DOHH2 (cell line): ENCODE results near the gene TSPAN32.
A peak's percentile ranks its signal among the peaks of the same experiment; 100 is the strongest.

Source experiments
- H3F3A ChIP-seq: fragments of 200-600 bp; sonication (generic), shearing (Covaris generic); 2 replicates; pipeline ENCODE4 v1.6.0; 2016; ENCODE audit warnings: antibody characterized with exemption, mild to moderate bottlenecking; ENCODE audit not compliant: control insufficient read depth, insufficient read depth
- H3K27ac ChIP-seq: fragments of 200-600 bp; sonication (generic); 2 replicates; pipeline ENCODE4 v1.5.1; 2014; ENCODE audit warnings: low read depth, mild to moderate bottlenecking, low read length, moderate library complexity
- H3K27me3 ChIP-seq: fragments of 200-600 bp; sonication (generic); 2 replicates; pipeline ENCODE4 v1.6.1; 2014; ENCODE audit warnings: mild to moderate bottlenecking, low read length, mixed read lengths; ENCODE audit not compliant: control insufficient read depth
- H3K36me3 ChIP-seq: fragments of 200-600 bp; sonication (generic); 2 replicates; pipeline ENCODE4 v1.6.1; 2014; ENCODE audit warnings: mild to moderate bottlenecking, low read length, moderate library complexity, mixed read lengths; ENCODE audit not compliant: control insufficient read depth
- H3K4me1 ChIP-seq: fragments of 200-600 bp; sonication (generic); 2 replicates; pipeline ENCODE4 v1.6.1; 2014; ENCODE audit warnings: mild to moderate bottlenecking, low read length, mixed read lengths; ENCODE audit not compliant: control insufficient read depth
- H3K4me2 ChIP-seq: fragments of 200-600 bp; sonication (generic); 2 replicates; pipeline ENCODE4 v1.6.0; 2014; ENCODE audit warnings: mild to moderate bottlenecking, low read length, moderate library complexity
- H3K4me3 ChIP-seq: fragments of 200-600 bp; sonication (generic); 2 replicates; pipeline ENCODE4 v1.5.1; 2014; ENCODE audit warnings: mild to moderate bottlenecking, low read length, mixed read lengths
- H3K79me2 ChIP-seq: fragments of 200-600 bp; sonication (generic); 2 replicates; pipeline ENCODE4 v1.6.1; 2014; ENCODE audit warnings: mild to moderate bottlenecking, low read length, mixed read lengths; ENCODE audit not compliant: control insufficient read depth
- H3K9me2 ChIP-seq: fragments of 200-600 bp; sonication (generic); replicated peaks from 2 replicates; pipeline ENCODE4 v1.6.1; 2014; ENCODE audit warnings: mild to moderate bottlenecking, low read length, mixed read lengths; ENCODE audit not compliant: control insufficient read depth
- H3K9me3 ChIP-seq: fragments of 200-600 bp; sonication (generic); 2 replicates; pipeline ENCODE4 v1.6.1; 2014; ENCODE audit warnings: antibody characterized with exemption, low read length, mixed read lengths; ENCODE audit not compliant: control insufficient read depth, insufficient read depth
- H4K20me1 ChIP-seq: fragments of 200-600 bp; sonication (generic); 2 replicates; pipeline ENCODE4 v1.6.0; 2014; ENCODE audit warnings: low read depth, mild to moderate bottlenecking, antibody characterized with exemption, low read length, moderate library complexity; ENCODE audit not compliant: control insufficient read depth, insufficient read depth
- CTCF ChIP-seq: fragments of 200-600 bp; sonication (generic); IDR thresholded peaks from one replicate; pipeline ENCODE4 v1.5.1; 2014; ENCODE audit warnings: antibody characterized with exemption, mild to moderate bottlenecking, low read depth, low read length; ENCODE audit not compliant: poor library complexity, severe bottlenecking
- EZH2phosphoT487 ChIP-seq: fragments of 200-600 bp; sonication (generic); IDR thresholded peaks from 2 replicates; pipeline ENCODE4 v1.6.1; 2017; ENCODE audit warnings: borderline replicate concordance, mild to moderate bottlenecking, antibody characterized with exemption, low read length, moderate library complexity, mixed read lengths

Gene TSPAN32

DNA sequence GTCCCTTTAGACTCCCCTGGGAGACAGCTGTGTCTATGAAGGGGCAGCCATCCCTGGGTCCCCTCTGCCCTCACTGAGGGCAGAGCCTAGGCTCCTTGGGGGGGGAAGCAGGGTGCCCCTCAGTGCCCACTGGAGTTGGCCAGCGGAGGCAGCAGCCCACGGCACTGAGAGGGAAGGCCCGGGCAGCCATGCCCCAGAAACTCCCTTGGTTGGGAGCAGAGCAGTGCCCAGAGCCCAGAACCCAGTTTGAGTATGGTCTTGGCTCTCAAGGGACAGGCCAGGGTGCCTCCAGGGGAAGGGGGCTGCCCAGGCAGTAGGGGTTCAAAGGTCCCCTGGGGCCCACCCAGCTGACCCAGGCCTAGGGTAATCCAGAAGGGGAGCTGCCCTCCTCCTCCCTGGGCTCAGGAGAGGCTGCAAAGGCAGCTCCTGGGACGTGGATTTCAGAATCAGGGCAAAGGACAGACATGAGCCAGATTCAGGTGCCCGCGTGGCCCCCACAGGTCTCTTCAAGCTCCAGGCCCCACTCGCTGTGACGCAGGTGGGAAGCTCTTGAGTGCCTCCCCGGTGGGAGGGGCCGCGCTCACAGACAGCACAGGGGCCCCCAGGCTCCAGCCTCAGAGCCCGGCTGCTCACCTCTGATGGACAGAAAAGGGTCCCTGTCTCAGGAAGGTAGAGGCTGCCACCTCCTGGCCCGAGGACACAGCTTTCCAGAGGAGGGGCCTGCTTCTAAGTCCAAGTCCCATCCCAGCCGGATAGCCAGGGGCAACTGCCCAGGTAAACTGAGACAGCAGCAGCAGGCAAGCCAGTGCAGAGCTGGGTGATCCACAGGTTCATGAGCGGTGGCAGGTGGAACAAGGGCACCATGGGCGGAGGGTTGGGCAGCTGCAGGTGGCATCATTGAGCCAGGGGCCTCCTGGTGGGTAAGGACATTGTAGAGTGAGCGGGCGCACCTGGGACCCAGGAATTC lies 2.7 kb upstream of the TSPAN32 start:
- TF ChIP-seq EZH2phosphoT487 (no peak), CTCF (peak; percentile 37)
- no peaks in the 10 kb centered on the region for H4K20me1 ChIP-seq
- no peaks in the 10 kb centered on the region for H3F3A ChIP-seq
- H3K9me2 ChIP-seq: no peaks in the 10 kb centered on the region
- no peaks in the 10 kb centered on the region for H3K36me3 ChIP-seq
- no peaks in the 10 kb centered on the region for H3K79me2 ChIP-seq
- H3K9me3 ChIP-seq: no peaks in the 10 kb centered on the region
- peaks cover 26% of the 10 kb centered on the region for H3K4me1 ChIP-seq
- H3K4me2 ChIP-seq: no peak overlapping the region
- H3K27ac ChIP-seq: no peak overlapping the region
- no peak overlapping the region for H3K4me3 ChIP-seq
- no peaks in the 10 kb centered on the region for H3K27me3 ChIP-seq

- H3K27ac ChIP-seq: no peak overlapping the region
- H3K4me2 ChIP-seq: no peak overlapping the region
- no peaks in the 10 kb centered on the region for H3K36me3 ChIP-seq
- no peak overlapping the region for H3K4me3 ChIP-seq
- no peaks in the 10 kb centered on the region for H3K9me2 ChIP-seq
- H3F3A ChIP-seq: no peaks in the 10 kb centered on the region
- H3K27me3 ChIP-seq: no peaks in the 10 kb centered on the region
- no peaks in the 10 kb centered on the region for H4K20me1 ChIP-seq
- no peaks in the 10 kb centered on the region for H3K79me2 ChIP-seq
- no peak for TF ChIP-seq CTCF
- TF ChIP-seq EZH2phosphoT487: no peak
- no peaks in the 10 kb centered on the region for H3K9me3 ChIP-seq
- peaks cover 26% of the 10 kb centered on the region for H3K4me1 ChIP-seq
These were observed 2.0 kb upstream of the TSPAN32 start for GRCh38 chr11:2299773-2300172.

DNA sequence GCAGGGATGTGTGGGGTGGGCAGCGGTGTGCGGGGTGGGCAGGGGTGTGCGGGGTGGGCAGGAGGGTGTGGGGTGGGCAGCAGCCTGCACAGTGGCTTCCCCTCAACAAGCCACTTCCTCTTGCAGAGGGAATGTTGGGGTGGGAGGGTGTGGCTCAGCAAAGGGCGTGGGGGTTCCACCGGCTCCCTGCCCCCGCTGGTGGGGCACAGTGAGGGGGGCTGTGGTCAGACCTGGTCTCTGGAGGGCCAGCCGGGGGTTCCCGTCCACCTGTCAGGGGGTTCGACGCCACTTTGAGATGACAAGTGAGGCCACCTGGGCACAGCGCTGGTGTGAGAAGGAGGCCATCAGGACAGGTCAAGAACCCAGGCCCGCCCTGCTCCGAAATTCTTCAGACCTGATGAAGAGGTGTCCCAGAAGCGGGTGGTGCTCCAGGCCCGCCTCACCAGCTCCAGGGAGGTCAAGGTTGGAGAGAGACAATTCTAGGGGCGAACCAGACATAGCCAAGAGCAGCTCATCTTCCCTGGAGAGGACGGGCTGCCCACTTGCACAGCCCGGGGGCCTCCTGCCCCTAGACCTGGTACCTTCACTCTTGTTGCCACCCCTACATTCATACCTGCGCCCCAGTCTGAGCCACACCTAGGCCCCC lies 1.4 kb upstream of the TSPAN32 start:
- TF ChIP-seq EZH2phosphoT487: no peak
- TF ChIP-seq CTCF: no peak
- Histone ChIP-seq H3K4me1 (peaks cover 29% of the 10 kb centered on the region), H3K9me3 (no peaks in the 10 kb centered on the region), H3K4me3 (peak overlapping the region; percentile 69; the same call in 1 of the 2 replicates), H3K79me2 (no peaks in the 10 kb centered on the region), H3K9me2 (no peaks in the 10 kb centered on the region), H3K27me3 (no peaks in the 10 kb centered on the region), H3K4me2 (peak overlapping the region; percentile 56), H3K36me3 (no peaks in the 10 kb centered on the region), H3K27ac (no peak overlapping the region), H3F3A (no peaks in the 10 kb centered on the region), H4K20me1 (no peaks in the 10 kb centered on the region)
